Nephron (organoid): ENCODE data around the gene C1orf116.

ENCODE experiments used
- H3K27ac Mint-ChIP-seq, 3 experiments: 2 replicates each; pipeline ENCODE4 v1.8.0; 2020; ENCODE audit warnings: mixed read lengths in 3 of 3, mild to moderate bottlenecking in 2 of 3, moderate library complexity in 1 of 3
- H3K27me3 Mint-ChIP-seq: 2 replicates; pipeline ENCODE4 v1.8.0; 2021; ENCODE audit warnings: low read depth, mild to moderate bottlenecking, moderate library complexity, mixed read lengths
- H3K36me3 Mint-ChIP-seq: 2 replicates; pipeline ENCODE4 v1.8.0; 2020; ENCODE audit warnings: low read depth, mixed read lengths
- H3K4me1 Mint-ChIP-seq: 2 replicates; pipeline ENCODE4 v1.8.0; 2020; ENCODE audit warnings: mixed read lengths
- H3K4me3 Mint-ChIP-seq, 3 experiments: 2 replicates each; pipeline ENCODE4 v1.8.0; 2020; ENCODE audit warnings: mild to moderate bottlenecking in 3 of 3, mixed read lengths in 3 of 3, moderate library complexity in 2 of 3
- H3K9me3 Mint-ChIP-seq: 2 replicates; pipeline ENCODE4 v1.8.0; 2020; ENCODE audit warnings: mixed read lengths
- CTCF ChIP-seq, 3 experiments: fragments of 200-600 bp; sonication (generic); IDR thresholded peaks; one replicate each; pipeline ENCODE4 v1.5.0; 2021; ENCODE audit warnings: antibody characterized with exemption in 3 of 3; ENCODE audit not compliant: unreplicated experiment in 3 of 3

C1orf116 gene

GRCh38 chr1:207064561-207064960 lies 32.0 kb upstream of the C1orf116 start:
- peaks cover 54% of the 10 kb centered on the region for H3K36me3 Mint-ChIP-seq
- no peaks in the 10 kb centered on the region for H3K9me3 Mint-ChIP-seq
- no peak overlapping the region for H3K27ac Mint-ChIP-seq
- H3K4me1 Mint-ChIP-seq: peaks cover 6% of the 10 kb centered on the region
- H3K27me3 Mint-ChIP-seq: no peaks in the 10 kb centered on the region
- no peak for TF ChIP-seq CTCF (IDR thresholded peaks at IDR 0.05; ENCODE audit: unreplicated experiment in 3 of 3)
- H3K4me3 Mint-ChIP-seq: no peak overlapping the region

- peaks cover 47% of the 10 kb centered on the region for H3K36me3 Mint-ChIP-seq
- no peaks in the 10 kb centered on the region for H3K27me3 Mint-ChIP-seq
- peaks cover 15% of the 10 kb centered on the region for H3K4me1 Mint-ChIP-seq
- TF ChIP-seq CTCF (IDR thresholded peaks at IDR 0.05; ENCODE audit: unreplicated experiment in 3 of 3): no peak
- H3K9me3 Mint-ChIP-seq: no peaks in the 10 kb centered on the region
- H3K4me3 Mint-ChIP-seq: no peak overlapping the region
- H3K27ac Mint-ChIP-seq: no peak overlapping the region
Measured at GRCh38 chr1:207063014-207063413, 30.5 kb upstream of the C1orf116 start.

- H3K4me3 Mint-ChIP-seq: no peak overlapping the region
- H3K36me3 Mint-ChIP-seq: peaks cover 39% of the 10 kb centered on the region
- no peaks in the 10 kb centered on the region for H3K9me3 Mint-ChIP-seq
- no peaks in the 10 kb centered on the region for H3K27me3 Mint-ChIP-seq
- H3K27ac Mint-ChIP-seq: no peak overlapping the region
- peaks cover 10% of the 10 kb centered on the region for H3K4me1 Mint-ChIP-seq
- no peak for TF ChIP-seq CTCF (IDR thresholded peaks at IDR 0.05; ENCODE audit: unreplicated experiment in 3 of 3)
Measured at GRCh38 chr1:207062058-207062457, 29.5 kb upstream of the C1orf116 start.

GRCh38 chr1:207060596-207060995 lies 28.0 kb upstream of the C1orf116 start:
- Mint-ChIP-seq H3K27me3 (no peaks in the 10 kb centered on the region), H3K4me1 (peaks cover 14% of the 10 kb centered on the region), H3K36me3 (peaks cover 34% of the 10 kb centered on the region), H3K27ac (no peak overlapping the region), H3K9me3 (no peaks in the 10 kb centered on the region), H3K4me3 (no peak overlapping the region)
- TF ChIP-seq CTCF (IDR thresholded peaks at IDR 0.05; ENCODE audit: unreplicated experiment in 3 of 3): no peak

GRCh38 chr1:207059881-207060280 lies 27.3 kb upstream of the C1orf116 start:
- Mint-ChIP-seq H3K4me1 (peaks cover 16% of the 10 kb centered on the region), H3K27me3 (no peaks in the 10 kb centered on the region), H3K36me3 (peaks cover 30% of the 10 kb centered on the region), H3K27ac (peak overlapping the region in 2 of 3 experiments; percentile 74 to 83), H3K4me3 (no peak overlapping the region), H3K9me3 (no peaks in the 10 kb centered on the region)
- no peak for TF ChIP-seq CTCF (IDR thresholded peaks at IDR 0.05; ENCODE audit: unreplicated experiment in 3 of 3)
